ENCODE data around the gene ARL2. TPM values are rescaled to one million over a fixed set of nuclear protein-coding genes. Genes with fewer than 3 reads are reported as not detected.

The ARL2 gene
- total RNA-seq, 1 experiment from 2014 or later, result 171 TPM

DNA sequence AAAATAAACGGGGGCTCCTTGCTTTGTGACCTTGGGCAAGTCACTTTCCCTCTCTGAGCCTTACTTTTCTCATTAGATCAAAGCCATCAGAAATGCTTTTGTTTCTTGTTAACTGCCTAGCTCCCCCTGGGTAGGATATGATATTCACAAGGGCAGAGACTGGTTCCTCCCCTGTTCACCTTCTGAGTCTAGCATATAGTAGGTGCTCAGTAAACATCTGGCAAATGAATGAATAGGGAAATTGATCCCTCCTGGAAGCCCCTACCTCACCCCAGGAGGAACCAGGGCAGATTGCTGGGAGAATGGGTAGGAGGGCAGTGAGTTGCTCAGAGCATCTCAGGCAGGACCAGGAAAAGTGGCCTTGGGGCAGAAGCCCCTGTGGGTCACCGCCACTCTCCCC, 20.5 kb downstream of the ARL2 start:
- Mint-ChIP-seq H3K36me3 (no peaks in the 10 kb centered on the region), H3K27me3 (ENCODE audit: low read depth) (no peaks in the 10 kb centered on the region), H3K4me3 (no peak overlapping the region), H3K4me1 (no peaks in the 10 kb centered on the region), H3K27ac (no peak overlapping the region), H3K9me3 (no peaks in the 10 kb centered on the region)
- ChIA-PET POLR2A (no interaction called here), CTCF (interaction anchor here (0.9 kb wide), 1 partner anchor 20 kb away, joined by 5 read pairs; the partner anchor contains the start of gene ARL2)
- TF ChIP-seq, protein P1, sequence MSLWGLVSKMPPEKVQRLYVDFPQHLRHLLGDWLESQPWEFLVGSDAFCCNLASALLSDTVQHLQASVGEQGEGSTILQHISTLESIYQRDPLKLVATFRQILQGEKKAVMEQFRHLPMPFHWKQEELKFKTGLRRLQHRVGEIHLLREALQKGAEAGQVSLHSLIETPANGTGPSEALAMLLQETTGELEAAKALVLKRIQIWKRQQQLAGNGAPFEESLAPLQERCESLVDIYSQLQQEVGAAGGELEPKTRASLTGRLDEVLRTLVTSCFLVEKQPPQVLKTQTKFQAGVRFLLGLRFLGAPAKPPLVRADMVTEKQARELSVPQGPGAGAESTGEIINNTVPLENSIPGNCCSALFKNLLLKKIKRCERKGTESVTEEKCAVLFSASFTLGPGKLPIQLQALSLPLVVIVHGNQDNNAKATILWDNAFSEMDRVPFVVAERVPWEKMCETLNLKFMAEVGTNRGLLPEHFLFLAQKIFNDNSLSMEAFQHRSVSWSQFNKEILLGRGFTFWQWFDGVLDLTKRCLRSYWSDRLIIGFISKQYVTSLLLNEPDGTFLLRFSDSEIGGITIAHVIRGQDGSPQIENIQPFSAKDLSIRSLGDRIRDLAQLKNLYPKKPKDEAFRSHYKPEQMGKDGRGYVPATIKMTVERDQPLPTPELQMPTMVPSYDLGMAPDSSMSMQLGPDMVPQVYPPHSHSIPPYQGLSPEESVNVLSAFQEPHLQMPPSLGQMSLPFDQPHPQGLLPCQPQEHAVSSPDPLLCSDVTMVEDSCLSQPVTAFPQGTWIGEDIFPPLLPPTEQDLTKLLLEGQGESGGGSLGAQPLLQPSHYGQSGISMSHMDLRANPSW (CRISPR knock-in tag; conservative IDR thresholded peaks at IDR 0.05; ENCODE audit: low read depth), result no peak
- TF ChIP-seq NFYB (CRISPR knock-in tag; conservative IDR thresholded peaks at IDR 0.05; ENCODE audit: low read depth) (no peak), FOXK1 (CRISPR knock-in tag; IDR thresholded peaks at IDR 0.05) (no peak), PRRX2 (CRISPR knock-in tag; IDR thresholded peaks at IDR 0.05) (no peak), SMAD4 (CRISPR knock-in tag; IDR thresholded peaks at IDR 0.05) (no peak), NR3C1 (CRISPR knock-in tag; conservative IDR thresholded peaks at IDR 0.05; ENCODE audit: low read depth) (no peak), KAT7 (CRISPR knock-in tag; IDR thresholded peaks at IDR 0.05; ENCODE audit: borderline replicate concordance) (no peak), GRHL2 (CRISPR knock-in tag; IDR thresholded peaks at IDR 0.05; ENCODE audit: insufficient replicate concordance, severe bottlenecking) (no peak), CBFB (CRISPR knock-in tag; IDR thresholded peaks at IDR 0.05; ENCODE audit: low read depth) (no peak), ATF1 (CRISPR knock-in tag; IDR thresholded peaks at IDR 0.05) (no peak), ZNF396 (CRISPR knock-in tag; IDR thresholded peaks at IDR 0.05; ENCODE audit: borderline replicate concordance) (no peak), SMAD3 (CRISPR knock-in tag; IDR thresholded peaks at IDR 0.05; ENCODE audit: borderline replicate concordance) (no peak)
- TF ChIP-seq, protein P2, sequence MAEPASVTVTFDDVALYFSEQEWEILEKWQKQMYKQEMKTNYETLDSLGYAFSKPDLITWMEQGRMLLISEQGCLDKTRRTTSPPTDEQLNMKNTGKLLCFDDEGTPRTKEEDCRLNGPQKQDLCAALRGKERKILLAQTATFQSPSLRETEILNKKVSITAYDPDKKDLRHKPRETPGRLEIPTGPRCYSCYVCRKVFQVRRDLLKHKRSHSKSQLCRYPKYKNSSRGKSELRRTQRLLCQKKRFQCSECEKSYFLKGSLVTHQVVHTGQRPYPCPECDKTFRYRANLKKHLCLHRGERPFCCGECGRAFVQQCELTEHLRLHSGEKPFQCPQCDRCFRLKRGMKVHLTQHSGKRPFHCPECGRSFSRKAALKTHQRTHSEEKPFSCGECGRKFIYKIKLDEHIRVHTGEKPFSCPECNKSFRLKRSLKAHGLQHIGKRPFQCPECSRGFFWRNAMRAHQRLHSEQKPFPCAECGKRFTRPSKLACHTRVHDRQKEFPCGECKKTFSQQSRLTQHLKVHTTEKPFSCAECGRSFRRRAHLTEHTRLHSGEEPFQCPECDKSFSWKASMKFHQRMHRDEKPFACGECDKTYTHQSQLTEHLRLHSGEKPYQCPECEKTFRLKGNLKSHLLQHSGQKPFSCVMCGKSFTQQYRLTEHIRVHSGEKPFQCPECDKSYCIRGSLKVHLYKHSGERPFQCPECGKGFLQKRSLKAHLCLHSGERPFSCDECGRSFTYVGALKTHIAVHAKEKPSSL (CRISPR knock-in tag; conservative IDR thresholded peaks at IDR 0.05), result no peak
- TF ChIP-seq, protein P3, sequence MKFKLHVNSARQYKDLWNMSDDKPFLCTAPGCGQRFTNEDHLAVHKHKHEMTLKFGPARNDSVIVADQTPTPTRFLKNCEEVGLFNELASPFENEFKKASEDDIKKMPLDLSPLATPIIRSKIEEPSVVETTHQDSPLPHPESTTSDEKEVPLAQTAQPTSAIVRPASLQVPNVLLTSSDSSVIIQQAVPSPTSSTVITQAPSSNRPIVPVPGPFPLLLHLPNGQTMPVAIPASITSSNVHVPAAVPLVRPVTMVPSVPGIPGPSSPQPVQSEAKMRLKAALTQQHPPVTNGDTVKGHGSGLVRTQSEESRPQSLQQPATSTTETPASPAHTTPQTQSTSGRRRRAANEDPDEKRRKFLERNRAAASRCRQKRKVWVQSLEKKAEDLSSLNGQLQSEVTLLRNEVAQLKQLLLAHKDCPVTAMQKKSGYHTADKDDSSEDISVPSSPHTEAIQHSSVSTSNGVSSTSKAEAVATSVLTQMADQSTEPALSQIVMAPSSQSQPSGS (CRISPR knock-in tag; IDR thresholded peaks at IDR 0.05; ENCODE audit: borderline replicate concordance, low read depth), result no peak
- TF ChIP-seq, protein P4, sequence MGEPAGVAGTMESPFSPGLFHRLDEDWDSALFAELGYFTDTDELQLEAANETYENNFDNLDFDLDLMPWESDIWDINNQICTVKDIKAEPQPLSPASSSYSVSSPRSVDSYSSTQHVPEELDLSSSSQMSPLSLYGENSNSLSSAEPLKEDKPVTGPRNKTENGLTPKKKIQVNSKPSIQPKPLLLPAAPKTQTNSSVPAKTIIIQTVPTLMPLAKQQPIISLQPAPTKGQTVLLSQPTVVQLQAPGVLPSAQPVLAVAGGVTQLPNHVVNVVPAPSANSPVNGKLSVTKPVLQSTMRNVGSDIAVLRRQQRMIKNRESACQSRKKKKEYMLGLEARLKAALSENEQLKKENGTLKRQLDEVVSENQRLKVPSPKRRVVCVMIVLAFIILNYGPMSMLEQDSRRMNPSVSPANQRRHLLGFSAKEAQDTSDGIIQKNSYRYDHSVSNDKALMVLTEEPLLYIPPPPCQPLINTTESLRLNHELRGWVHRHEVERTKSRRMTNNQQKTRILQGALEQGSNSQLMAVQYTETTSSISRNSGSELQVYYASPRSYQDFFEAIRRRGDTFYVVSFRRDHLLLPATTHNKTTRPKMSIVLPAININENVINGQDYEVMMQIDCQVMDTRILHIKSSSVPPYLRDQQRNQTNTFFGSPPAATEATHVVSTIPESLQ (CRISPR knock-in tag; IDR thresholded peaks at IDR 0.05), result no peak
- TF ChIP-seq, protein P5, sequence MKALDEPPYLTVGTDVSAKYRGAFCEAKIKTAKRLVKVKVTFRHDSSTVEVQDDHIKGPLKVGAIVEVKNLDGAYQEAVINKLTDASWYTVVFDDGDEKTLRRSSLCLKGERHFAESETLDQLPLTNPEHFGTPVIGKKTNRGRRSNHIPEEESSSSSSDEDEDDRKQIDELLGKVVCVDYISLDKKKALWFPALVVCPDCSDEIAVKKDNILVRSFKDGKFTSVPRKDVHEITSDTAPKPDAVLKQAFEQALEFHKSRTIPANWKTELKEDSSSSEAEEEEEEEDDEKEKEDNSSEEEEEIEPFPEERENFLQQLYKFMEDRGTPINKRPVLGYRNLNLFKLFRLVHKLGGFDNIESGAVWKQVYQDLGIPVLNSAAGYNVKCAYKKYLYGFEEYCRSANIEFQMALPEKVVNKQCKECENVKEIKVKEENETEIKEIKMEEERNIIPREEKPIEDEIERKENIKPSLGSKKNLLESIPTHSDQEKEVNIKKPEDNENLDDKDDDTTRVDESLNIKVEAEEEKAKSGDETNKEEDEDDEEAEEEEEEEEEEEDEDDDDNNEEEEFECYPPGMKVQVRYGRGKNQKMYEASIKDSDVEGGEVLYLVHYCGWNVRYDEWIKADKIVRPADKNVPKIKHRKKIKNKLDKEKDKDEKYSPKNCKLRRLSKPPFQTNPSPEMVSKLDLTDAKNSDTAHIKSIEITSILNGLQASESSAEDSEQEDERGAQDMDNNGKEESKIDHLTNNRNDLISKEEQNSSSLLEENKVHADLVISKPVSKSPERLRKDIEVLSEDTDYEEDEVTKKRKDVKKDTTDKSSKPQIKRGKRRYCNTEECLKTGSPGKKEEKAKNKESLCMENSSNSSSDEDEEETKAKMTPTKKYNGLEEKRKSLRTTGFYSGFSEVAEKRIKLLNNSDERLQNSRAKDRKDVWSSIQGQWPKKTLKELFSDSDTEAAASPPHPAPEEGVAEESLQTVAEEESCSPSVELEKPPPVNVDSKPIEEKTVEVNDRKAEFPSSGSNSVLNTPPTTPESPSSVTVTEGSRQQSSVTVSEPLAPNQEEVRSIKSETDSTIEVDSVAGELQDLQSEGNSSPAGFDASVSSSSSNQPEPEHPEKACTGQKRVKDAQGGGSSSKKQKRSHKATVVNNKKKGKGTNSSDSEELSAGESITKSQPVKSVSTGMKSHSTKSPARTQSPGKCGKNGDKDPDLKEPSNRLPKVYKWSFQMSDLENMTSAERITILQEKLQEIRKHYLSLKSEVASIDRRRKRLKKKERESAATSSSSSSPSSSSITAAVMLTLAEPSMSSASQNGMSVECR (CRISPR knock-in tag; IDR thresholded peaks at IDR 0.05; ENCODE audit: borderline replicate concordance), result no peak
- TF ChIP-seq, protein P6, sequence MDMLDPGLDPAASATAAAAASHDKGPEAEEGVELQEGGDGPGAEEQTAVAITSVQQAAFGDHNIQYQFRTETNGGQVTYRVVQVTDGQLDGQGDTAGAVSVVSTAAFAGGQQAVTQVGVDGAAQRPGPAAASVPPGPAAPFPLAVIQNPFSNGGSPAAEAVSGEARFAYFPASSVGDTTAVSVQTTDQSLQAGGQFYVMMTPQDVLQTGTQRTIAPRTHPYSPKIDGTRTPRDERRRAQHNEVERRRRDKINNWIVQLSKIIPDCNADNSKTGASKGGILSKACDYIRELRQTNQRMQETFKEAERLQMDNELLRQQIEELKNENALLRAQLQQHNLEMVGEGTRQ (CRISPR knock-in tag; IDR thresholded peaks at IDR 0.05), result no peak
- no peak for ATAC-seq
- no peak for DNase-seq (ENCODE audit: low spot score)

Data from WTC11 (cell line).